ENCODE results near the gene MACROD2.
"Not testable (repeated sequence)": the region's sequence is repeated elsewhere in the genome, so short reads cannot be mapped to it uniquely, and the experiment has no call there.

Gene MACROD2

GRCh38 chr20:15077733-15078250, 1082.5 kb downstream of the MACROD2 start:
- no peak for DNase-seq

DNA sequence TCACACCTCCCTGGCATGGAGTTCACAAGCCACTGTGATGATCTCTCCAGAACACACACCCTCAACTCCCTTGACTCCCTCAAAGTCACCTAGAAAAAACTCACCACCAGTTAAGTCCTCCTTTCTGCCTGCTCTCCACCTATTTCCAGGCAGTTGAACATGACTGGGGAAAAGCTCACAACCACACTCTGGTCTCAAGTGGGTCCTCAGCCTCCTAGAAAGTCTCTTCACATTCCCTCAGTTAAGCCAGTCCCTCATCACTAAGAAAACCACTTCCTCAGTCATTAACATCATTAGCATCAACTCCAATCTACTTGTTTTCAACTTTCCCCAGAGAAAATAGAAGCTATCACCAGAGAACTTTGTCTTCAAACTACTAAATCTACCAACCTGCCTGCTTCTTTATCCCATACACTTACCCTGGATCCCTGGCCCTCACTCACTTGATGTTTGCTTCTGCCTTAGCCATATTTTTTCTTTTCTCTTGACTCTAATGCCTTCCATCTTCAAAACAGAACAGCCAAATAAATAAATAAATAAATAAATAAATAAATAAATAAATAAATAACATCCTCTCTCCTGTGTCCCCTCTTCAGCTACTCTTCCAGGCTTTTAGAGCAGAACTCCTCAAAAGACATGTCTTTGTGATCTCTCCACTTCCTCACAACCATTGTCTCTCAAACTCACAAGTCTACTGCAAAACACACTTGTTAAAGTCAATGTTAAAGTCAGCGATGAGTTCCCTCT, 1084.5 kb downstream of the MACROD2 start:
- no peak for DNase-seq

DNA sequence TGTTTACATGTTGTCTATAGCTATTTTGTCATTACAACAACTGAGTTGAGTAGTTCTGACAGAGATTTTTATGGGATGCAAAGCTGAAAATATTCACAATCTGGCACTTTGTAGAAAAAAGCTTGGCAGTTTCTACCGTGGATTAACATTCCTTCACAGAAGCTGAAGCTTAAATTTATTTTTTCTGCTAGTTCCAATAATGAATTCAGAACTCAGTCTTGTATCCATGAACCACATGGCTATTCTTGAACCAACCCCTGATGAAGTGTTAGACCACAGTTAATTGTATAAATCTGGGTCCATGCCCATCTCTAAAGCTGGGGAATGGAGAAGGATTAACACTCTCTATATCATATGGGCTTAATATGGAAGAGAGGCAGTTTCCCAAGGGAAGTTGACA, 1085.9 kb downstream of the MACROD2 start:
- DNase-seq = no peak

GRCh38 chr20:15091421-15092037, 1096.2 kb downstream of the MACROD2 start:
- no peak for DNase-seq

DNA sequence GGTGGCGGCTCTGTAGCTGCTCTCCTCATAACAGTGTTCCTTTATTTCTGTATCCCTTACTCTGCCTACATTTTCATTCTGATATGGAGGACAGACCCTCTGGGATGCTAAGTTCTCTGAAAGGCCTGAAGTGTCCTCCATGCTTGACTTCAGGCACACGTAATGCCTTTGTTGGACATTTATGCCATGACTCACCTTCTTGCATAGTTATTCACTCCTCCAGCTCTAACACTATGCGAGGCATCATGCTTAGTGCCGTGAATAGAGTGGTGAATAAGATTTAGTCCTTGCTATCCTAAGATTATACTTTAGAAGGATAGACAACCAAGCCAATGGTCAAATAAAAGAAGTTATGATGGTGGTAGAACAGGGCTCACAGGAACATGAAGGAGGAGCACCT, 1103.0 kb downstream of the MACROD2 start:
- DNase-seq = no peak

GRCh38 chr20:15099130-15099529, 1103.8 kb downstream of the MACROD2 start:
- no peak for DNase-seq

GRCh38 chr20:15100506-15101160, 1105.3 kb downstream of the MACROD2 start:
- DNase-seq = no peak

DNA sequence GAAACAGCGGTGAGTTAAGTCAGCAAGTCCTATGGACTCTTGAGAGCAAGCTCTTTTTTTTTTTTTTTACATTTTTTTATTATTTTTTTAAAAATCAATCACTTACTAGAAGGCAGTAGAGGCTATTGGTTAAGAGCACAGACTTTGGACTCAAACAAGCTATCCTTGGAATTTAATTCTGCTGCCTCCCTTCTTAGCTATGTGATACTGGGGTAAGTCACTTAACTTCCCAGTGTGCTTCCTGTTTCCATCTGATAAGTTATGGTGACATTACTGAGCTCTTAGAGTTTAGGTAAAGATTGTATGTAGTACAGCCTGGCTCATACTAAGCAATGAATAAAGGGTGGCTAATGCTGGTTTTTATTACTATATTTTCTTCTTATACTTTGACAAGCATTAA, 1112.6 kb downstream of the MACROD2 start:
- no peak for DNase-seq

GRCh38 chr20:15109494-15109893, 1114.2 kb downstream of the MACROD2 start:
- DNase-seq = no peak

- DNase-seq = no peak
Observed at GRCh38 chr20:15111654-15112053, 1116.3 kb downstream of the MACROD2 start.

DNA sequence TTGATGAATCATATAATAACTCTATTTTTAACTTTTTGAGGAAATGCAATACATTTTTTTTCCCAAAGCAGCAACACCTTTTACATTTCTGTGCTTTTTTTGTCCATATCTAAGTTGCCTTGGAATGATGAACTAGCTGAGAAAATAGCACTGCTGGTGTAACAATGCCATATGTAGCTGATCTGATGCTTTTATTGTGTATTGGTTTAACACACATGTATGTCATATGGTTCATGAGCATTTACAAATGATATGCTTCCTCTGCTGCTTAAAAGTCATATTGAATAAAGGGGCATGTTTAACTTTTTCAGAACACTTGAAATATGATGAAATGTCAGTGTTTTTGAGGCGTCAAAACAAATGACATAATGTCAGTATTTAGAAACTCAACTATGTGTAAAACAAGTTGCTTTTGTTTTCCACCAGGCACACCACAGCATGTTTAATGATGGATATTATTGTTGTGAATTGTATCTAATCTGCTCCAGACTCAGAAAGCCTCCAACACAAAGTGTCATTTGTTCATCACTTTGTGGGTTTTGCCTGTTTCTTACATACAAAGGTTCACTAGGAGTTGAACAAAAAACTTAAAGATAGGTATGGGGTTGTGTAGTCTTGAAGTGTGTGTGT, 1117.9 kb downstream of the MACROD2 start:
- no peak for DNase-seq

DNA sequence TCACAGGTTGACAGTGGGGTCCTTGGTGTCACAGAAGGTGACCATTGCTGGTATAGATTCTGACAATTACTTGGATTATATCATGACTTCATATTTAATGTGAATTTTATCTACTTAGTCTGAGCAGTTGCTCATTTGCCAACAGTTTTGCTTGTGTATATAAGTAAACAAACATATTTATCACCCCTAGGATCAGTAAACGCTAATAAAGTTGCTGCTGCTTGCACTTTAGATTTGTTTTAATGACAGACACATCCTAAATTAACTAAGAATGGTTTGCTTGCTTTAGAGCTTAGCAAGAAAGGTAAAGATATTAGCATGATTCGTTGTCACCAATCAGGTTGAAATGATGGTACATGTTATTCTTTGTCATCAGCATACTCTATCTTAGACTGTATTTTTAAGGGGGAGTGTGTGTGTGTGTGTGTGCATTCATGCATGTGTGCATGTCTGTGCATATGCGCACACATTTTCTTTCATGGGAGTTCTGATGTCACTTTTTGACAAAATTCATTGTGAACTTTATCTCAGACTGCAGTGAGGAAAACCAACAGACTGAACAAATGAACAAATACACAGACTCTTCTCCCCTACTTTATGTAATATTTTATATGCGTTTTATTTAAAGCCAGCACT, 1124.7 kb downstream of the MACROD2 start:
- DNase-seq = no peak

- no peak for DNase-seq
Observed at GRCh38 chr20:15122613-15123012, 1127.3 kb downstream of the MACROD2 start.

DNA sequence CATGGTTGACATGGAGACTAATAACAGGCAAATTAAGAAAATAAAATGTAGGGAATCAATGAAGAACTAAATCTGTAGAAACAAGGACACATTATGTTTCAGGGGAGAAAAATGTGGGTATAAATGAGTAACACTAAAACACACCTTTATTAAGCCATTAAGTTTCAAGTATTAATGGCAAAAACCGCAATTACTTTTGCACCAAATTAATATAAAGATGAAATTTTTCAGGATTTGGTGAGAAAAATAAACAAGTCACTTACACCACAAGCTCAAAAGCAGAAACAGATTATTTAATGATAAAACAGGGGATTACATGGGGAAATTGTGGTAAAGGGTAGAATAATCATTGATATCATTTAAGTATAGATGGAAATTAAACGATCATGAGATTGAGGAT, 1135.9 kb downstream of the MACROD2 start:
- DNase-seq = no peak

DNA sequence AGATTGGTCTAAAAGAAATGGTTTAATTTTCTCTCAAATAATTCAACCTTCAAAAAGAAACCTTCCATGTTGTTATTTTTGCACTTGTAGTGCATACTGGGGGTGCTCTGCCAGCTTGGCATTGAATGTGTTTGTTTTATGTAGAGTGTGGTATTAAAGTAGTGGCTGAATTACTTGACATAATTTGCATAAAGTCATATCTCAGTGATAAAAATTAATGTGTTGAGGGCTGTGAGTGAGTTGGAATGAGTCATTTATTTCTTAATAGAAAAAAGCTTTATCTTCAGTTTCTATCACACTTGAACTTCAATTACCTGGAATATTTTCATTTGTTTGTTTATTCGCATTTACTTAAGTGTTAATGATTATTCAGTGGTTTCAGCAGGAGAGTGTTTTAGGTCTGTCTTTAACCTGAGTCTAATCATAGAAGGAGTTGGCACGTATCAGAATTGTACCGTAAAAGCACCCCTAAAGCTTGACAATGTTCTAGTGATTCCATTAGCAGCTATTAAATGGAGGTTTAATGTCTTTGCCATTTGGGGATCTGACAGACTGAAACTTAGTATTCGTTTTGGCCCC, 1143.3 kb downstream of the MACROD2 start:
- DNase-seq = no peak

DNA sequence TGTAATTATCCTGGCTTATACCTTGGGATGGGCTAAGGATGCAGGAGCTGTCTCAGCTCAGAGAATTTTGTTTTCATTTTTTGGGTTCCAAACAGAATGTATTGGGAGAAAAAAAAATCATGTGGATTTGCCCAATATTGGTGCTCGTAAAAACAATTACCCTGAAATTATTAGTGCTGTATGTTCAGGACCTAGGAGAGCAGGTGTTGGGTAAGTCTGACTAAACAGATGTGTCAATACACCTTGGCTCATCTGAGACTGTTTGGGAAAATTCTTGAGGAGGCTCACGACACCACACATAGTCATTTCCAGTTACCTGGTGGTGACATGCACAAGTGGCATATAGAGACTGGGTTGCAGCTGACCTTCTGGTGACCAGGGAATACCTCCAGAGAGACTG, 1144.2 kb downstream of the MACROD2 start:
- DNase-seq = no peak

DNA sequence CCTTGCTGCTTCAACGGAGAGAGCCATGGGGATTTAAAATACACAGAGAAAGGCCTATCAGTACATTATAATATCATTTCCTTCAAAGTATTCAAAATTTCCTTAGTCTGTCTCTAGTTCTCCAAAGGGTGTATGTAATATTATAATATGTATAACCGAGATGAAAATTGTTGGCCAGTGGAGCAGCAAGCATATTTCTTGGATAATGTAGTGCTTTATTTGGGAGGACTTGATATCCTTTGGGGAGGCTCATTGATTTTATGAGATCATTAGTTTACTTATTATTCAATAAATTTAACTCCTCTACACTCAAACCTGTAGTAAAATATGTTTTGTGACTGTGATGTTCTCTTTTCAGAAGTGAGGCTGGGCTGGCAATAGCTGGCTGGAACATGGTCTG, 1145.0 kb downstream of the MACROD2 start:
- DNase-seq = no peak

DNA sequence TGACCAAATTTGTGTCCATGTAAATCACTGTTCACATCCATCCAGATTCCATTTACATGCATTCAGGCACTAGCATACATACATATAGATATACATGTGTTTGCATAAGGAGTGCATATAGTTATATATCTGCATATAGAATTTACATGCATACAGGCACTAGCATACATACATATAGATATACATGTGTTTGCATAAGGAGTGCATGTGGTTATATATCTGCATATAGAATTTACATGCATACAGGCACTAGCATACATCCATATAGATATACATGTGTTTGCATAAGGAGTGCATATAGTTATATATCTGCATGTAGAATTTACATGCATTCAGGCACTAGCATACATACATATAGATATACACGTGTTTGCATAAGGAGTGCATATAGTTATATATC, 1145.6 kb downstream of the MACROD2 start:
- DNase-seq = not testable (repeated sequence)

DNA sequence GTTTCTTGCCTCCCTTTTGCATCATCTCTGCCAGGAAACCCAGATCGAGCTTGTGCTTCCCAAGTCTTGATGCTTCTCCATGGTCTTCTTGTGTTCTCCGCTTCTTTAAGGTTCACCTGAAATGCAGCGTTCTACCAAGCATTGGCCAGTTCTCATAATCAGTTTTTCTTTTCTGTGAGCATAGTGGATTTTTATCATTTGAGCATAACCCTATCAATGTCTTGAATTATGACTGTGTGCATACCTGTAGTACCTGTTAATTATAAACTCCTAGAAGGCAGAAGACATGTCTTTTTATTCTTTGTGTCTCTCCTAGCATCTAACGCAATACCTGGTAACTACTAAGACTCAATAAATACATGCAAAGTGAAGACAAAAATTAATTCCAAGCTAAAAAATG, 1146.5 kb downstream of the MACROD2 start:
- DNase-seq = no peak

- DNase-seq = no peak
Observed at GRCh38 chr20:15143478-15143877, 1148.2 kb downstream of the MACROD2 start.

DNA sequence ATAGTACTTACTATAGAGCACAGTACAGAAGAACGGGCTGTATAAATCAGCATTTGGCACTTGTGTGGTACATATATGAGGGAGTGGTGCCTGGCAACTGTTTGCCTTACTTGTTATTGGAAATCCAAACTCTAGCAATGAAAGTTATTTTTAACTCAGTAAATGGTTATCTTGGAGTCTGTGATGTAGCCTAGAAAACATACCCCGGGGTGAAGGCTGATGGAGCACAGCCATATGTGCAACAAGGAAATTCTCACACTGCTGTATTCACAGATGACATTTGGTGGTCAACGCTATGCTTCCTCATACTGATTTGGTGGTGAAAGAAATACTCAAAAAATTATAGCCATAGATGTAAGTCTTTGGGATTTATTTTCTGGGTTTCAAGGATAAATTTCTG, 1149.6 kb downstream of the MACROD2 start:
- no peak for DNase-seq

DNA sequence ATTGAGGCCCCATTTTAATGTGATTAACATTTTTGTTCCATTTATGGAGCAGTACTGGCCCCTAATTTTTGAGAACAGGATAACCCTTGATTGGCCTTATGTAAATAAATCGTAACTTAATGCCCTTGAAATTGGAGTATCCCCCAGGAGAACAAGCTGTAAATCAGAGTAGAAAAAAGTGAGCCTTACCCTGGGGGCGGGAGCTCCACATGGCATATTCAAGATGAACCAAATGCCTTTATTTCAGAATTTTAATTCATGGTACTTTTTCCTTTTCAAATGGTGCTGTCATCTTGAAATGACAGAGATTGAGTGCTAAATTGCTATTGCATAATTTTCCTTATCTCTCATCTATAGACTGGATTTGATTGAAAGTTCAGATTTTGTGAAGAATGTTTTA, 1151.6 kb downstream of the MACROD2 start:
- no peak for DNase-seq

GRCh38 chr20:15154070-15154469, 1158.8 kb downstream of the MACROD2 start:
- no peak for DNase-seq
